ENCODE measurements around the gene ATMIN. TPM values are rescaled to one million over a fixed set of nuclear protein-coding genes. Genes with fewer than 3 reads are reported as not detected.

Gene ATMIN
- total RNA-seq, 1 donor from 2014 or later, result 29.9 TPM

DNA sequence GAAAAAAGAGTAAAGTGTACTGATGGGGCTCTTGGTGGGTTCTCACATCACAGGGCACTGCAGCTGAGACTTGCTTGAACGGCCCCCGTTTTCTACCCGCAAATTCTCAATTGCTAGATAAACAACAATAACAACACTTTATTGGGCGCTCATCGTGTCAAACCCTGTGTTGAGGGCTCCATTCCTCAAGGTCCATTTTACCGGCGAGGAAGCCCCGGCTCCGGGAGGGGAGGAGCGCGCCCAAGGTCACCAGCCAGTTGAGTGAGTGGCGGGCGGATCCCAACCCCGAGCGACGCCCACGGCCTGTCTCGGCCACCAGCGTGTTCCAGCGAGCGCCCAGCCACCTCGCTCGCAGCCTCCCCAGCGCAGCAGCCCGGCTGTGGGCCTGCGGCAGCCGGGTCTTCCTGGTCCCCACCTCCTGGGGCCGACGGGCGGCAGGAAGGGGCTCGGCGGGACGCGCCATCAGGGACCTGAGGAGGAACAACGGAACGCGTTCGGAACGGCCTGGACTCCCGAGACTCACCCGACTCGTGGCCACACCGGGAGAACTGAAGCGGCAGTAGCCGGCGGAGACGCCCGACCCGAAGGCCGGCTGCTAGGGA, 29.3 kb upstream of the ATMIN start:
- no peak for DNase-seq (ENCODE audit: low read depth, low spot score)

DNA sequence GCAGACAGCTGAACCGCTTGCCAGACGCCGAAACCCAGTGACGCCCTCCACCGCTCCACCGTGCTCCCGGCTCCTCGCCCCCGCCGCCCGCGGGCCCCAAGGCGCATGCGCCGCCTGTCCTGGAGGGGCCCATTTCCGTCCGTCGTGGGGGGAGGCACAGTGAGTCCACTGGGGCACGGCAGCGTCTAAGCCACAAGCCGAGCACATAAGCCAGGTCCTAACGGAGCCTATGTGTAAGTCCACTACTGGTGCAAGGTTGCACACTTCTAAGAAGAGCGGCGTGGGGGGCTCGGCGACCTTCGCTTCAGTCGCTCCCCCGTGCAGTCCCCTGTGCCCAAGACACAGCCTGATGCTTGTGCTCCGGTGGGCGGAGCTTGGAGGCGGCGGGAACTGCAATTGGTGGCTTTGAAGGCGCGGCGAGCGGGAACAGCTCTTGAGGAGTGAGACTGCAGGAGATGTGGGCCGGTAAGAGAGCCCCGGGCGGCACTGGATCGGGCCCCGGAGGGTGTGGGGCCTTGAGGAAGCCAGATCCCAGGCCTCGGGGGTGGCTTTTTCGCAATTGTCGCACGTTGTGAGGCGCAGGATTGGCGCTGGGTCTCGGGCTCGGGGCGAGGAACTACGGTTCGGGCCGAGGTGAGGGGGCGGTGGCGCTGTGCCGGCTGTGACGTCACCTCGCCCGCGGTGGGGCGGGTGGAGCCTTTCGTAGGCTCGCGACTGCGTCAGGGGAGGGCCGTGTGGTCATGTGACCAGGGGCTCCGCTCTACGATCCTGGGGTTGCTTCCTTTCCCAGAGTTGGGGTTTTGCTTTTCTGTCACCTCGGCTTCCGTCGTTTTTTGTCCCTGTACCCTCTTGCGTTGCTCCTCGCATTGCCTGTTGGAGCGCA, 28.6 kb upstream of the ATMIN start, which contains the start of the genes CENPN and CMC2:
CENPN (plus strand) TSS at position 402 of the 883 bp plus-strand sequence. CDS start 4,726 bp downstream, outside the sequence.
CMC2 (minus strand) TSS at position 73 of the 883 bp plus-strand sequence. CDS start 9,491 bp downstream, outside the sequence.
- DNase-seq (ENCODE audit: low read depth, low spot score), result peak; percentile 96

DNA sequence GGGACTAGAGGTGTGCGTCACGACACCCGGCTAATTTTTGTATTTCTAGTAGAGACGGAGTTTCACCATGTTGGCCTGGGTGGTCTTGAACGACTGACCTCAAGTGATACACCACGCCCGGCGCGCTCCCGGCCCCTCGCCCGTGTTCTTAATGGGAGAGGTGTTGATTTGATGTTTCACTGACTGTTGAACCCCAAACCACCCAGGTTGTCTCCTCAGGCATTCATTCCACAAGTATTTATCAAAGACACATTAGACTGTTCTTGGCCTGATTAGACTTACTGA, 27.2 kb upstream of the ATMIN start:
- DNase-seq (ENCODE audit: low read depth, low spot score), result no peak

DNA sequence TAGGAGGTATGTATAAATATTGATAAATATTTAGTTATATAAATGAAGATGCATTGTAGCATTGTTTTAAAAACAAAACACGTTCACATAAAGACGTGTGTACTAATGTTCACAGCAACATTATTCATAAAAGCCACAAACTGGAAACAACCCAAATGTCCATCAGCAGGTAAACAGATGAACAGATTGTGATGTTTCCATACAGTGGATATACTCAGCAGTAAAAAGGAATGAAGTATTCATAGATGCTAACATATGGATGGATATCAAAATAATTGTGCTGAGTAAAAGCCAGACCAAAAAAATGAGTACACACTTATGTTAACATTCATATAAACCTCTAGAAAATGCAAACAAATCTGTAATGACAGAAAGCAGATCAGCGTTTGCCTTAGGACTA, 22.7 kb upstream of the ATMIN start:
- no peak for DNase-seq (ENCODE audit: low read depth, low spot score)

DNA sequence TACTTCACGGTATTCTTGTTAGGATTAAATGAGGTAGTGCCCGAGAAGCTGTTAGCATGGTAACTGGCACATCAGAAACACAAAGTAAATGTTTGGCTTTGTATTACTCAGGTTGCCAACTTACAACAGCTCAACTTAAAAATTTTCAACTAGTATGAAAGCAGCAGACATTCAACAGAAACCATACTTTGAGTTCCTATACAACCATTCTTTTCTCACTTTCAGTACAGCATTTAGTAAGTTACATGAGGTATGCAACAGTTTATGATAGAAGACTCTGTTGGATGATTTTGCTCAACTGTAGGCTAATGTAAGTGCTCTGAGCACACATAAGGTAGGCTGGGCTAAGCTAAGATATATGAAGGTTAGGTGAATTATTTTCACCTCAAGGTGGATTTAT, 21.0 kb upstream of the ATMIN start:
- DNase-seq (ENCODE audit: low read depth, low spot score), result no peak

DNA sequence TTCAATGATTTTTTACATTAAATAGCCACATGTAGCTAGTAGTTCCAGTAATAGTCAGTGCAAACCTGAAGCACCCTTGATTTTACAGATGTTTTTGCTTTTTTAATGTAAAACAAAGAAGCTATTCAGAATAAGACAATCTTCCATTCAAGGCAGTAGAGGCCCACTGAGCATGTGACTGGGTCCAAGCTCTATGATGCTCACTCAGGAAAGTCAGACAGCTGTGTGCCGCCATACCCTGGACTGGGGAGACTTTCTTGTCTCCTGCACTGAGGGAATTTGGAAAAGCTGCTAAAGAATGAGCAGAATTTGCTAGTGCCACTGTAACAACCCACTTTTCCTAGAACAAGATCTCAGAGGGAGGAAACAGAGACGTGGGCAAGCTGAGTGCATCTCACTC, 17.1 kb upstream of the ATMIN start:
- DNase-seq (ENCODE audit: low read depth, low spot score), result no peak

DNA sequence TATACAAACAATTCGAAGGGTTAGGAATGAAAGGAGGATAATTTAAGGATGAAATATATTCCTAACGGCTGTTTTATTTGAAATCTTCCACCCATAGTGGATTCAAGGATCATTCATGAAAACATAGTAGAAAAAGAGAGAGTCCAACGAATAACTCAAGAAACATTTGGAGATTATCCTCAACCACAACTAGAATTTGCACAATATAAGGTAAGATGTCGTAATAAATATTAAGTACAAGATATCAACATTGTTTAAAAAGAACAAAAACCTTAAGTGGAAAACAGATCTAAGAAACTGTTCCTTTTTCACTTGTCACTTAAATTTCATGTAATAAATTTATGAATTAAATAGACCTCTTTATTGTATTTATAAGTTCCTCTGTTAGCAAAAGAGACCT, 9.2 kb upstream of the ATMIN start:
- no peak for DNase-seq (ENCODE audit: low read depth, low spot score)

DNA sequence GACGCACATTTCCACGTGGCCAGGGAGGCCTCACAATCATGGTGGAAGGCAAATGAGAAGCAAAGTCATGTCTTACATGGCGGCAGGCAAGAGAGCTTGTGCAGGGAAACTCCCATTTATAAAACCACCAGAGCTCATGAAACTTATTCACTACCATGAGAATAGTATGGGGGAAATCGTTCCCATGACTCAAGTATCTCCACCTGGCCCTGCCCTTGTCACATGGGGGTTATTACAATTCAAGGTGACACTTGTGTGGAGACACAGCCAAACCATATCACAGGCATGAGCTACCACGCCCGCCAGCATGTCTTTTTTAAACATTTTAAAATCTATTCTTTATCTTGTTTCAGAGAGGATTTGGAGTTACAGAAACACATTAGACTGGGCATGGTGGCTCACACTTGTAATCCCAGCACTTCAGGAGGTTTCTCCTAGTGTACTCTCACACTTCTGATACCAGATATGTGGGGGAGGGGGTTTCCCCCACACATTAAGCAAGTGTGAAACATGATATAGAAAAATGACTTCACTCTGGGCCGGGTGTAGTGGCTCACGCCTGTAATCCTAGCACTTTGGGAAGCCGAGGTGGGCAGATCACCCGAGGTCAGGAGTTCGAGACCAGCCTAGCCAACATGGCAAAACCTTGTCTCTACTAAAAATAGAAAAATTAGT, 5.6 kb upstream of the ATMIN start:
- no peak for DNase-seq (ENCODE audit: low read depth, low spot score)

DNA sequence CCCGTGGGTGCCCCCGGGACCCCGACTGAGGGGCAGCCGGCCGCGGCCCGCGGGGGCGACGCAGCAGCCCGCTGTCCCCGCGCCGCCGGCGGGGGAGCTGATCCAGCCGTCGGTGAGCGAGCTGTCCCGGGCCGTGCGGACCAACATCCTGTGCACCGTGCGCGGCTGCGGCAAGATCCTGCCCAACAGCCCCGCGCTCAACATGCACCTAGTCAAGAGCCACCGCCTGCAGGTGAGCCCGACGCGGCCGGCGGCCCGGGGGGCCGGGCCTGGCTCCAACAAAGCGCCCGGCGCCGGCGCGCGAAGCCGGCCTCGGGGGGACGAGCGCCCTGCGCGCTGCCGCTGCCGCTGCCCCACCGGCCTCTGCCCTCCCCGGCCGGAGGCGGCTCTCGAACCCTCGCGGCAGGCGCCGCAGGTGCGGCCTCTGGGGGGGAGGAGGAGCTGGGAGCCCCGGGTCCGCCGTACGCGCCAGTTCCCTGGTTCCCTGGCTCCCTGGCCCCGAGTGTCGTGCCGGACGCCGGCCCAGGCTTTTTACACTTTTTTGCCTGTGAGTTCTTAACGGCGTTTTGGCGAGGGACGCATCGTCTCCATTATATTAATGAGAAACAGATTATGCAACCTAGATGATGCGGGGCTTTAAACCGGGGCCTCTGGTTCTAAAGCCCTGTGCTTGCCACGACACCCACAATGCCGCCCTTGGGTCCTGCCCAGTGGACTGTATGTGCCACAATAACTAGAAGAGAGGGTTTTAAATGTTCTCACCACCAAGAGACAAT, 521 bp downstream of the ATMIN start:
- DNase-seq (ENCODE audit: low read depth, low spot score), result no peak

DNA sequence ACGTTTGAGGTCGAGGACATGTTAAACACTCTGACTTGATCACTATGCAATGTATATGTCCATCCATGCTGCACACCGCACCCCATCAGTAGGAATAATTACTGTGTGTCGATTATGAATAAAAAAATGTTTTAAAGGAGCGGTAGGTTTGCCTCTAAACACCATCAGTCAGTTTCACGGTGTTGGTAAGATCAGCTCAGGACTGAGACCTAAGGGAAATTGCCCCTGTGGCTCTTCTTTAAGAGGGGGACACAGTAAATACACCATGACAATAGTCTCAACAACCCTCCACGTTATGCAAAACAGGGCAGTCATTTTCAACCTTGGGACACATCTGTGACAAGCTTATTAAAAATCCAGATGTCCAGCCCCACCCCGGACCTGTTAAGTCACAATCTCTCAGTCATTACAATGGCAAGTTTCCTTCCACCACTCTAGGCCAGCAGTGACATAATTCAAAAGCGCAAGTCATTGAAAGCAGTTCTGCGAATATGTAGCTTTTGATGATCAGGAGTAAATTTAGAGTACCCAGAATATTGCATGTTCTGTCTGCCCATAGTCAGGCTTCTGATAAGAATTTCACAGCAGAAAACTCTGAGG, 1.2 kb downstream of the ATMIN start:
- no peak for DNase-seq (ENCODE audit: low read depth, low spot score)

DNA sequence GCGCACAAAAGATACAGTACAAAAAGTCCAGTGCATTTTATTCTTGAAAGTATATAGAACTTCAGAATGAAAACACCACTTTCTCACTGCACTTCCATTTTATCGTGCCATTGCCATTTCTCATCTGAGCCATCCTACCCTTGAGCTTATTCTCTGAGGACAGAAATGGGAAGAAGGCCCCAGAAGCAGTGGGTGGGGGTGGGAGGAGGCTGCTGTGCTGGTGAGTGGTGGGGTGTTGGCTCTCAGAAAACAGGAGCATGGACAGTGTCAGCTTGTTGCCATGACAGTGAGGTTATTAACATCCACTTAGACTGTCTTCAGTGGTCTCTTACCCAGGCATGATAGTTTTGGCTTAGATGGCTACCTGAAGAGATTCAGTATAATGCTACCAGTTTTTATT, 4.5 kb downstream of the ATMIN start:
- no peak for DNase-seq (ENCODE audit: low read depth, low spot score)

DNA sequence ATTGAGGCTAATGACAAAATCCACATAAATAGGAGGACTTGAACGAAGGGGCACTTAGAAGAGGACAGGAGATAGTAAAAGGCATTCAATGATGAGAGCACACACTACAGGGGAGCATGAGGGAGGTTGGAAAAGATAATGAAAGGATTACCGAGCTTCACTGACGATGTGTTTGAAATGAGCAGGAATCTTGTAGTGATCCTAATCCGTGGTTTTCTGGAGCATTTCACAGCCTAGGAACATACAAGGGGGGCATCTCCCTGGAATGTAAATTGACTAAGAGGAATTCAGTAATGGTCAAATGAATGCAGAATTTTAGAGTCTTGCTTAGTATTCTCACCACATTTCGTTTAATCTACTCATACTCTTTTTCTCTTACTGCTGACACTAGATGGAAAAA, 5.2 kb downstream of the ATMIN start:
- no peak for DNase-seq (ENCODE audit: low read depth, low spot score)

DNA sequence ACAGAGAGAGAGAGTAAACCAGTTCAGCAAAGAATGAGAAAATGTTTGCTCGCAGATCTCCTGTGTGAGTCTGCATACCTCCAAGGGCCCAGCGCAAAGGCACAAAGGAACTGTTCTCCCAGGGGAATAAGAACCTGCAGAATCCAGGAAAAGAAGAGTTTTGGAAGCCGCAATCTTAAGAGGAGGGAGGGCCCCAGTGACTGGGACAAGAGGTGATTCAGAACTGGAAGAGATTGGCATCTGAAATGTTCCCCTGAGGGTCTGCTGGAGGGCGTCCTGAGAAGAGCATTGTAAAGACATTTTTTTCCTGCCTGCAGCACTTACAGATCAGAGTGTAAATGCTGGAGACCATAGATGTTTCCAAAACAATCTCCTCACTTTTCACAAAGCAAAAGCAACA, 6.1 kb downstream of the ATMIN start:
- no peak for DNase-seq (ENCODE audit: low read depth, low spot score)

DNA sequence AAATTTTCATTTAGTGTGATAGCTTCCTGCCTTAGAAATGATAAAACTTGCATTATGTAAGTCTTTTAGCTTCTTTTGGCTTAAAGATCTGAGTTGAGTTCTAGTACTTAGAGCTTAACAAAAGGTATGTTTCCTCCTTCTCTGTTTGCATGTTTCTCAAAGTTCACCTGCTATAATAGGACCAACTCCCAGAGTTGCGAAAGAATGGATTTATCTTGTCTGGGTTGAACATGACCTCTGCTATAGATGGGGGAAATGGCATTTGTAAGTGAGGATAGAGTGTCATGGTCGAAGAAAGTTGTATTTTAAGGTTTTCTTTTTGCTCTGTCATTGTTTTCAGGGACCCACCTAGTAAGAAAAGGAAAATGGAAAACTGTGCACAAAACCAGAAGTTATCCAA, 7.2 kb downstream of the ATMIN start:
- no peak for DNase-seq (ENCODE audit: low read depth, low spot score)

DNA sequence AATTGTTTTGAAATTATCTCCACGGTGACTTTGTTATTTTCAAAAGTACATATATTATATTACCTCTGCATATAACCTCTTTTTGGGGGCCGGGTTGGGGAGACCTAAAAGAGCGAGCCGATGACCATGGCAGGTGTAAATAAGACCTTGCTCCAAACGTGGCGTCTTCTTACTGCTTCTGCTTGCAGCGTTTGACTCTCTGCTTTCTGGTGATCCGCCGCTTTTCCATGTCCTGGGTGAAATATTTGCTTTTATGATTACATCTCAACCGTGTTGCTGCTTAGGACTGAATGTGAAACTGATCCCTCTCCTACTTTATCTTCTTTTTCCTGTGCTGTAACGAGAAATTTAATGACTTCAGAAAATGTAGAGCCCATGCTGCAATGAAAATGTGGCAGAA, 18.1 kb downstream of the ATMIN start:
- no peak for DNase-seq (ENCODE audit: low read depth, low spot score)

DNA sequence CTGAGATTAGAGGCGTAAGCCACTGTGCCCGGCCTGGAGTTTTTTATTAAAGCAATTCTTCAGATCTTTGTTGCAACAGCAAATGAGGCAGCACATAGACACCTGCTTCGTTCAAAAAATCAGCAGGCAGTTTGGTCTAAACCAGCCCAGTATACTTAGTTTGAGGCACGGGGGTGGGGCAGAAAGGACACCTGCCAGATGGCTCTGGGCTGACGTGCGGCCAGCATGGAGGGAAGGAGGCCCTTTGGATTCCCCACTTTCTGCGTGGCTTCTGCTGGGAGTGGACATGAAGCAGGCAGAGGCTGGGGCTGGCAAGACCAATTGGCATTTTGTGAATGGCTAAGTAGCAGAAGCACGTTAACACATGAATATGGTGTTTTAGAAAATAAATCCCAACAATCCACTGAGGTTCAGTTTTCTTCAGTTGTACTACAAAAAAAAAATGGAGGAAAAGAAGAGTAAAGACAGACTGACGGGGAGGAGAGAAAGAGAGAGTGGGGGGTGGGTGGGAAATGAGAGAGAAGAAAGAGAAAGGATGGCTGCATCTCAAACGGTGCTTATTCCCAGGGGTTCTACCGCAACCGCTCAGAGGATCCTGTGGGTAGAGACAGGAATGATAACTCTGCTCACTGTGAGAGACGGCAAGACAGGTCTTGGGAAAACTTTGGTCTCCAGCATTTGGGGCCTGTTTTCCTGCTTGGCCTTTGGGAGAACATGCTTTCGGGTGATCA, 25.1 kb downstream of the ATMIN start:
- DNase-seq (ENCODE audit: low read depth, low spot score), result no peak

DNA sequence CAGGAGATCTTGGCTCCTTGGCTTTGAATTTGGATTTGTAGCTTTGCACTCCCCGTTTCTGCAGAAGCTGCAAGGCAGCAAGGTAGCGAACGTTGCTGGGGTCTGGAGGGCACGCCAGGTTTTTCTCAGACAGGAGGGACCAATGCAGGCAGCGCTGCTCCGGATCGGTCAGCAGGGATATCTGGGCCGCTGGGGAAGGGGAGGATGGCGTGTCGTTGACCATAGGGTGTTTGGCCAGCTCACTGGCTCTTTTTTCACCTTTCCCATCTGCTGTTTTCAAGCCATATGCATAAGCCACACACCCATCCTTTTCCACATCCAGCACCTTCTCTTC, 25.6 kb downstream of the ATMIN start:
- DNase-seq (ENCODE audit: low read depth, low spot score), result no peak

DNA sequence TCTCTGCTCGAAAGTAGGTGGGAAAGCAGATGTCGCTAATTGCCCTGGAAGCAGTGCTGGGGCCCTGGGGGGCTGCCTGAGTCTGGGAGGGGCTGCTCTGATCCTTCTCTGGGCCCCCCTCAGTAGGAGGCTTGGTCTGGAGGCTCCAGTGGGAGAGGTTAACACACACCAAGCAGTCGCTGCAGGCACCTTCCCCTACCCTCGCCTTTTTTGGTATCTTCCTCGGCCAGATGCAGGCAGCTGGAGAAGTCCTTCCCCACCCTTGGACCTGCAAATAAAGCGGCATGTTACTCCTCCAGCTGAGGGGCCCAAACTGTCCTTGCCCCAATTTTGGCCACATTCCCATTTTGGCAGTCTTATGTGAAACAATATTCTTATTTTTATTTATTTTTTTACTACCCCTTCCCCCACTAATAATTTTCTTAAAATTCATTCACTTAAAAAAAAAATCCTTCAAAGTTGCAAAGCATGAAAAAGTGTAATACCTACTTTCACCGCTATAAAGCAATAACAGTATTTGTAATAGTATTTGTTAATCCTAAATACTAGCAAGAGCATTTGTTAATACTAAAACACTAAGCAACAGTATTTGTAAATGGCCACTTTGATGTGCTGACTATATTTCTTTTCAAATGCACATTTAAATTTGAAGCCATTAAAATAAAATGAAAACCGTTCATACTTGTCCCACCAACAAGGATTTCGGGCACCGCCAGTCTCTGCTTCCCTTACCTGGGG, 26.4 kb downstream of the ATMIN start:
- DNase-seq (ENCODE audit: low read depth, low spot score), result no peak

DNA sequence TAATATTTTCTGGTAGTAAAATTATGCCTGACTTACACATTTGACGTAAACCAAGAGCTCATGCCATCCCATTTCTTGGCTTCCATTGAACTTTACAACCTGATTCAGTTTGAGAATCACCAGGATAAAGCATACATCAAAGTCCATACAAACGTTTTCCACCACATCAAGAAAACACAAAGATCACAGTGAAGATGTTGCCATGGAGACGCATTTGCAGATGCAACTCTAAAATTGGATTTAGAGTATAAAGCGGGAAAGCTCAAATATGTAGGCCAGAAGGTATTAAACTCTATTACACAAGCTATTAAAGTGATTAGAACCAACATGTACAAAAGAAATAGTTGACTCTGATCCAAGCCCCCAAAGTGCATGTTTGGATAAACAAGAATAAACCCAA, 31.0 kb downstream of the ATMIN start:
- DNase-seq (ENCODE audit: low read depth, low spot score), result no peak

DNA sequence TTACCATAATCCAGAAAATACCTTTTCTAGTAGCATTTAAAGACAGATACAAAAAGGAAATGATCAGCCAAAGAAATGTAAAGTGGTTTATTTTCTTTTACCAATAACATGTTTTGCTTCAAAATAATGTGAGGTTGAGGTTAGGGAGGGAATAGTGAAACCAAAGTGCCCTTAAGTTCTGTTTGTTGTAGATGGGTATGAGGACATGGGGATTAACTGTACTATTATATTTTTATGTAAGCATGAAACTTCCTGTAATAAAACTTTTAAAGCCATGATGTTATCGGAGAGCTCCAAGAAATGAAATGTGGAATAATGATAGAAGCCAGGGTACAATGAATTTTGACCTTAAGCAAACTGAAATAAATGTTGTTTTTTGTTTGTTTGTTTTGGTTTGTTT, 31.5 kb downstream of the ATMIN start:
- DNase-seq (ENCODE audit: low read depth, low spot score), result no peak

Data from pulmonary artery endothelial cell (primary cell).